Measurements from ENCODE around the gene ERCC6L2.

DNA sequence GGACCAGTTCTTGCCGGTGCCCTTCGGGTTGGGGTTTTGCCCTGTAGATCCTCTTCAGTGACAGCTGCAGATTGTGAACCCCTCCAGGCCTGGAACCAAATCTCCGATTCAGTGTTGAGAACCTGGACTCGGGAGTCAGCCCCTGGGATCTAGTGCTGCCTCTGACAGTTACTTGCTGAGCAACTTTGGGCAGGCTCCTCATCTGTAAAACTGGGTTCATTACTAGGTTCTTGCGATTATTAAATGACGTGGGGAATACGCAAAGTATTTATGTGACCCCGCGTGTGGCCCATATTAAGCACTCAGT lies 600 bp downstream of the ERCC6L2 start:
- TF ChIP-seq, protein P1, sequence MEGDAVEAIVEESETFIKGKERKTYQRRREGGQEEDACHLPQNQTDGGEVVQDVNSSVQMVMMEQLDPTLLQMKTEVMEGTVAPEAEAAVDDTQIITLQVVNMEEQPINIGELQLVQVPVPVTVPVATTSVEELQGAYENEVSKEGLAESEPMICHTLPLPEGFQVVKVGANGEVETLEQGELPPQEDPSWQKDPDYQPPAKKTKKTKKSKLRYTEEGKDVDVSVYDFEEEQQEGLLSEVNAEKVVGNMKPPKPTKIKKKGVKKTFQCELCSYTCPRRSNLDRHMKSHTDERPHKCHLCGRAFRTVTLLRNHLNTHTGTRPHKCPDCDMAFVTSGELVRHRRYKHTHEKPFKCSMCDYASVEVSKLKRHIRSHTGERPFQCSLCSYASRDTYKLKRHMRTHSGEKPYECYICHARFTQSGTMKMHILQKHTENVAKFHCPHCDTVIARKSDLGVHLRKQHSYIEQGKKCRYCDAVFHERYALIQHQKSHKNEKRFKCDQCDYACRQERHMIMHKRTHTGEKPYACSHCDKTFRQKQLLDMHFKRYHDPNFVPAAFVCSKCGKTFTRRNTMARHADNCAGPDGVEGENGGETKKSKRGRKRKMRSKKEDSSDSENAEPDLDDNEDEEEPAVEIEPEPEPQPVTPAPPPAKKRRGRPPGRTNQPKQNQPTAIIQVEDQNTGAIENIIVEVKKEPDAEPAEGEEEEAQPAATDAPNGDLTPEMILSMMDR (IDR thresholded peaks at IDR 0.05), result no peak
- TF ChIP-seq POLR2A (IDR thresholded peaks at IDR 0.05), result no peak
- TF ChIP-seq EP300 (IDR thresholded peaks at IDR 0.05), result no peak

All from tibial nerve (tissue), 4 donors.